Activated naive CD8-positive, alpha-beta T cell treated with anti-CD3 and anti-CD28 coated beads, Interleukin-2, amount 50 U/mL, for 24 hours (primary cell): ENCODE measurements around the gene CAMK2G.
A peak's percentile ranks its signal among the peaks of the same experiment; 100 is the strongest.

ENCODE experiments used
- ATAC-seq: fragments of 150-1000 bp; cut with Tn5 transposase; one replicate; pipeline ENCODE4 v1.10.0; 2021
- DNase-seq: peaks from one replicate; pipeline ENCODE4 v3.0.0; 2021
- H3K27ac Mint-ChIP-seq: one replicate; pipeline ENCODE4 v1.8.0; 2021; ENCODE audit warnings: mild to moderate bottlenecking, mixed read lengths
- H3K27me3 Mint-ChIP-seq: one replicate; pipeline ENCODE4 v1.8.0; 2021; ENCODE audit warnings: mixed read lengths
- H3K36me3 Mint-ChIP-seq: one replicate; pipeline ENCODE4 v1.8.0; 2021; ENCODE audit warnings: low read depth, mixed read lengths
- H3K4me1 Mint-ChIP-seq: one replicate; pipeline ENCODE4 v1.8.0; 2021; ENCODE audit warnings: mixed read lengths
- H3K4me3 Mint-ChIP-seq: one replicate; pipeline ENCODE4 v1.8.0; 2021; ENCODE audit warnings: mild to moderate bottlenecking, moderate library complexity, mixed read lengths
- H3K9me3 Mint-ChIP-seq: one replicate; pipeline ENCODE4 v1.8.0; 2021; ENCODE audit warnings: mixed read lengths

The CAMK2G gene

DNA sequence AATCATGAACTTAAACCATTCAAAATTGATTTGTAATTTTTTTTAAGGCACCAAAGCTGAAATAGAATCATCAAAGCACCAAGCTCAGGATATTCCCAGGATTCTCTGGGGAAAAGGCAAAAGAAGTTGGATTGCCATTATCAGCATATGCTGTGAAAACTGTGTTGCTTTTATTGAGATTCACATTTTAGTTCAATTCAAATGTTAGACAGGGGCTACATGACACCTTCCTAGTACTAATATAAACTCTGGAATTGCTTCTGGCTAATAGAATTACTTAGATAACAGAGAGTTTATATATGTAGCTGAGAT lies 58.7 kb downstream of the CAMK2G start:
- Mint-ChIP-seq H3K9me3 (no peaks in the 10 kb centered on the region), H3K27ac (no peak overlapping the region), H3K4me1 (peaks cover under 1% of the 10 kb centered on the region), H3K36me3 (peaks cover 2% of the 10 kb centered on the region), H3K27me3 (no peaks in the 10 kb centered on the region), H3K4me3 (no peak overlapping the region)
- DNase-seq (no peak), ATAC-seq (no peak)

DNA sequence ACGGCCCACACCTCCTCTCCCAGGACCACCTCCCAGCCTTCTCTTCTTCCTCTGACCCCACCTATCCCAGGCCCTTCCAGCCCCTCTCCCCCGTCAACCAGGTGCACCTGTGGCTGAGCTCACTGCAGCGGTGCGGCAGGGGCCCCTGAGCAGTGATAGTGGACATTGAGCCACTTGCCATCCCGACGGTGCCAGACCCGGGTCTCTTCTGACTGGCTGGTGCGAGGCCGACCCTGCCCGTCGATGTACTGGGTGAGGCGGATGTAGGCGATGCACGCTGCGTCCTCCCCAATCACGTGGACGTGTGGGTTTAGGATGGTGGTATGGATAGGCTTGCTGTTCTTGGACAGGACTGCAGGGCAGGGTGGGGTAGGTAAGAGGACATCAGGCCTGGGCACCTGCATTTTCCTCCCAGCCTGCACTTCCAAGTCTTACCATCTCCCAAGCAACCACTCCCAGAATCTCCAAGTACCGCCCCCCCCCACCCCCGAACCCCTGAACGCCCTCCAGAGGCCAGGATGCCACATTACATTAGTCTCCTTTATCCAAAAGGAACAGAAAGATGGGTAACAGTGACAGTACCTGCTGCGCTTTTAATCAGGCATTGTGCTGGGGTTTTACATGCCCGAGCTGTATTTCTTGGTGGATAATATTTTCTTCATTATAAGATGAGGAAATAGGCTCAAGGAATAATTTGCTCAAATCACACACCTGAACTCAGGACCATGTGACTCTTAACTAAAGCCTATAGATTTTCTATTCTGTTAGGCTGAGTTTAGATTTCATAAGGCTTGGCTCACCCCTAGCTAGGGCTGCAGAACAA lies 59.2 kb downstream of the CAMK2G start:
- no peak overlapping the region for H3K4me3 Mint-ChIP-seq
- H3K9me3 Mint-ChIP-seq: no peaks in the 10 kb centered on the region

DNA sequence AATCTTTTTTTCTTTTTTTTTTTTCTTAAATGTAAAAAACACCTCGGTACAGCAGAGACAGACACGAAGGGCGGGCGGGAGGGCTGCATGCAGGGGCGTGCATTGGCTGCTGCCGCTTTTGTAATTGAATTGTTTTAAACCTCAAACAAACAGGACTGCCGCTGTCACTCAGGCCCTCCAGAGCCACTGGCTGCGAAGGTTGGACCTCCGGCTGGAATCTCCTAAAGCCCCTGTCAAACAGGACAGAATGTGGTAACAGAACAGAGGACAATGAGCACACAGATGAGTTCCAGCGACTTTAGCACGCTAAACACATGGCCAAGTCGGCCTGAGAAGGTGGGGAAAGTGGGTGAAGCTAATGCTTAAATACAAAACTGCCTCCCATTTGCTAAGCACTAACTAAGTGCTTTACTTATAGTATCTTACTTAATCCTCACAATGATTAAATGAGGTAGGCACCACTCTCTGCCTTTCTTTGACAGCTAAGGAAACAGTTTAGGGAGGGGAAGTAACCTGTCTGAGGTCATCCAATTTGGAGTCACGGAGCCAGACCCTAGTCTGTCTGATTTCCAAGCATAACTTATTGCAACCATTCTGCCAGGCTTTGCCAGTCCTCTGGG lies 60.0 kb downstream of the CAMK2G start:
- no peaks in the 10 kb centered on the region for H3K27me3 Mint-ChIP-seq
- H3K36me3 Mint-ChIP-seq: peaks cover 9% of the 10 kb centered on the region
- H3K4me1 Mint-ChIP-seq: peaks cover 12% of the 10 kb centered on the region
- no peak for ATAC-seq
- no peaks in the 10 kb centered on the region for H3K9me3 Mint-ChIP-seq
- H3K27ac Mint-ChIP-seq: no peak overlapping the region
- DNase-seq: no peak
- H3K4me3 Mint-ChIP-seq: no peak overlapping the region

More for the DNA sequence above, 59.2 kb downstream of the CAMK2G start:
- Mint-ChIP-seq H3K4me1 (peaks cover 5% of the 10 kb centered on the region), H3K36me3 (peaks cover 6% of the 10 kb centered on the region), H3K27me3 (no peaks in the 10 kb centered on the region), H3K27ac (no peak overlapping the region)
- ATAC-seq (no peak), DNase-seq (no peak)

DNA sequence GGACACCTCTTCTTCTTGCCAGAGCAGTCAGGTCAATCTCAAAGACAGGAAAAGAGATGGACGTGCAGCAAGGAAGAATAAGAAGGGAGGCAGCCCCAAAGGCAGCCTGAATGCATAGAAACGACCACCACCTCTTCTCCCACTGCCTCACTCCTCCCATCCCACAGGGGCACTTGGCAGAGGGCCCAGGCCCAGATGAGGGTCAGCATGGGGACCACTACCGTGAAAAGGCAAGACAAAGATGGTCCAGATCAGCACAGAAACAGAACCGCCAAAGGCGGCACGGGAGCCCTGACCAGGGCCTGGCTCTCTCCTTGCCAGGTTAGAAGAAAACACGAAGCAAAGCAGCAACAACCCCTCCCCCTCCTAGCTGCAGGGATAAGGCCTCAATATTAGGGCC lies 61.0 kb downstream of the CAMK2G start:
- ATAC-seq: no peak
- Mint-ChIP-seq H3K4me1 (peaks cover 21% of the 10 kb centered on the region), H3K27me3 (no peaks in the 10 kb centered on the region), H3K27ac (peak overlapping the region; percentile 9), H3K36me3 (peaks cover 19% of the 10 kb centered on the region), H3K4me3 (no peak overlapping the region), H3K9me3 (no peaks in the 10 kb centered on the region)
- no peak for DNase-seq

DNA sequence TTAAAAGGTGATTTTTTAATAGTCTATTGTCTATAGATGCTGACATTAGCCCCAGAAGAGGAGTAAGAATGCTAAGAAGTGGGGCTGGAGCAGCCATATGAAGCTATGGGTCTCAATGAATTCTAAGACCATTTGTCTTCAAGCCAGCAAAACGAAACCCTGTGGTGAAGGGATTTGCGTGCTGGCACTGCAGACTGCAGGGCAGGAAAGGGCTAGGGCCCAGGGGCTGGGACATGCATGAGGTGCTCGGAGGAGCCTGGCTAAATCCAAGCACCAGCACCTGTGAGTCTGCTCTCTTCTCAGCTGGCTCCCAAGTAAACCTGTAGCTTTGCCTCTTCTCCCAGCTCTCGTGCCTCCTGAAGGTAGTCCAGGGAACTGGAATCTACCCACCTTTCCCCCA lies 61.7 kb downstream of the CAMK2G start:
- H3K27ac Mint-ChIP-seq: no peak overlapping the region
- H3K36me3 Mint-ChIP-seq: peaks cover 22% of the 10 kb centered on the region
- no peaks in the 10 kb centered on the region for H3K9me3 Mint-ChIP-seq
- peak overlapping the region; percentile 14 for H3K4me3 Mint-ChIP-seq
- H3K4me1 Mint-ChIP-seq: peaks cover 21% of the 10 kb centered on the region
- ATAC-seq (no peak), DNase-seq (no peak)
- no peaks in the 10 kb centered on the region for H3K27me3 Mint-ChIP-seq

DNA sequence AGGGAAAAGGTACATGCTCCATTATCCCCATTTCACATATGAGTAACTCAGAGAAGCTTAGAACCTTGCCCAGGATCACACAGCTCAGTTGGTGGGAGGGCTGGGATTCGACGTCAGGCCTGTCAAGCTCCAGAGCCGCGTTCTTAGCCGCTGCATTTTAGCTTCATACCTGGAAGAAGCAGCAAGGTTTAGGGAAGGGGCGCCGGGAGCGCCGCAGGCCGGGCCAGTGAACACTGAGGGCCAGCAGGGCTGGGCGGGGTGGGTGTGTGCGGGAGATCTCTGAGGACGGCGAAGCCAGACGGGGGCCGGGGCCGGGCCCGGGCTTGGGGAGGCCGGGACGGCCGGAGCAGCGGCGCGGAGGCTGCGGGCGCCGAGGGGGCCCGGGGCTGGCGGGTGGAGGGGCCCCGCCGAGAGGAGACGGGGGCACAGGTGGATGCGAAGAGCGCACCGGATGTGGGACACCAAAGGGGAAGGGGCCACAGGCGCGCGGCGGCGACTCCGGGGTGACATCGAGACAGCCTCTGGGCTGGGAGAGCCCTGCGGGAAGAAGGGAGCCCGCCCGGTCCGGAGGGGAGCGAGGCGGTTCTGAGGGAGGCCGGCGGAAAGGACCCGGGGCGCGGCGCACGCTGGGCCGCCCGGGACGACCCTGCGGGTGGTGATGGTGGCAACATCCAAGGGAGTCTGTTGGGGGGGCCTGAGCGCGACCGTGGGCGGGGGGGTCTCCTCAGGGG lies 63.5 kb downstream of the CAMK2G start:
- no peaks in the 10 kb centered on the region for H3K27me3 Mint-ChIP-seq
- H3K9me3 Mint-ChIP-seq: no peaks in the 10 kb centered on the region
- peak overlapping the region; percentile 88 for H3K4me3 Mint-ChIP-seq
- DNase-seq: peak; percentile 56
- peaks cover 32% of the 10 kb centered on the region for H3K4me1 Mint-ChIP-seq
- peak; percentile 29 for ATAC-seq
- H3K36me3 Mint-ChIP-seq: peaks cover 35% of the 10 kb centered on the region
- H3K27ac Mint-ChIP-seq: peak overlapping the region; percentile 91

DNA sequence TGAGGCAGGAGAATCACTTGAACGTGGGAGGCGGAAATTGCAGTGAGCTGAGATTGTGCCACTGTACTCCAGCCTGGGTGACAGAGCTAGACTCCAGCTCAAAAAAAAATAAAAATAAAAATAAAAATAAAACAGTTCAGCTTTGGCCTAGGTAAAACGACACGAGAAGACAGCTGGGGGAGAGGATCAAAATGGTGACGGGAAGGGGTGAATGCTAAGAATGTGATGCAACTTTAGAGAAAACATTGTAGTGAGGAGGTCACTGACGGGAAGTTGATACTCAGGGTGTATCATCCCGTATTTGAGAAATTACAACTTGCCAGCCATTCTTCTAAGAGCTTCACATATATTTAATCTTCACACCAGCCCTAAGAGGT lies 64.0 kb downstream of the CAMK2G start:
- peak overlapping the region; percentile 91 for H3K27ac Mint-ChIP-seq
- H3K4me3 Mint-ChIP-seq: peak overlapping the region; percentile 88
- no peaks in the 10 kb centered on the region for H3K27me3 Mint-ChIP-seq
- H3K36me3 Mint-ChIP-seq: peaks cover 40% of the 10 kb centered on the region
- H3K9me3 Mint-ChIP-seq: no peaks in the 10 kb centered on the region
- ATAC-seq: no peak
- DNase-seq: no peak
- H3K4me1 Mint-ChIP-seq: peaks cover 34% of the 10 kb centered on the region

DNA sequence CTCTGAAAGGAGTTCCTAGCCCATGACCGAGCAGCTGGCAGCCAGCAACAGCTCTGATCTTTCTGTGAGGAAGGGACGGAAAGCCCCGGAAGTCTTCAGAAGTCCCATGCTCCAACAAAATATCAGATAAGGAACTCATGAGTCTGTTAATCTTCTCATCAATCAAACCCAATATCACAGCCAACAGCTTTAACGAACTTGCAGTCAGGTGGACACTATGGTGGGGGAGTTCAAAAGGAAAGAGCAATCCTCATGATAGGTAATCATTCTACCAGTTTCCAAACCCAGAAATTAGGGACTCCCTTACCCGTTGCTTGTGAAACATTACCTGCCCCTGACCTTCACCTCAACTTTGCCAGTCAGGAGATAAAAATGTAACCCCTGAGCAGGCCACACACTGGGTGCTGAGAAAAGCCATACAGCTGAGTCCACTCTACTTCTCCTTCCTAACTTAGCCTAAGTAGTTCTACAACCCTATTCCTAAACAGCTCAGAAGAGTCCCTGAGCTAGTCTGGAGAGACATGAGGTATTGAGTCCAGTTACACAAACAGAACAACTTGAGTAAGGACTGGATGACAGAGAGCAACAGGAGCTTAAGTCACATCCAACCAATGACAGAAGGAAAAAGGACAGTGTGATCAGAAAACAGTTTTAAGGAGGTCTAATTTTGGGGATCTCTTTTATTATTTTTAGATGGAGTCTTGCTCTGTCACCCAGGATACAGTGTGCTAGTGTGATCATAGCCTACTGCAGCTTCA lies 65.1 kb downstream of the CAMK2G start:
- DNase-seq: no peak
- Mint-ChIP-seq H3K9me3 (no peaks in the 10 kb centered on the region), H3K27ac (peak overlapping the region; percentile 91), H3K4me1 (peaks cover 35% of the 10 kb centered on the region), H3K27me3 (no peaks in the 10 kb centered on the region), H3K36me3 (peaks cover 41% of the 10 kb centered on the region), H3K4me3 (peak overlapping the region; percentile 88)
- ATAC-seq: no peak

DNA sequence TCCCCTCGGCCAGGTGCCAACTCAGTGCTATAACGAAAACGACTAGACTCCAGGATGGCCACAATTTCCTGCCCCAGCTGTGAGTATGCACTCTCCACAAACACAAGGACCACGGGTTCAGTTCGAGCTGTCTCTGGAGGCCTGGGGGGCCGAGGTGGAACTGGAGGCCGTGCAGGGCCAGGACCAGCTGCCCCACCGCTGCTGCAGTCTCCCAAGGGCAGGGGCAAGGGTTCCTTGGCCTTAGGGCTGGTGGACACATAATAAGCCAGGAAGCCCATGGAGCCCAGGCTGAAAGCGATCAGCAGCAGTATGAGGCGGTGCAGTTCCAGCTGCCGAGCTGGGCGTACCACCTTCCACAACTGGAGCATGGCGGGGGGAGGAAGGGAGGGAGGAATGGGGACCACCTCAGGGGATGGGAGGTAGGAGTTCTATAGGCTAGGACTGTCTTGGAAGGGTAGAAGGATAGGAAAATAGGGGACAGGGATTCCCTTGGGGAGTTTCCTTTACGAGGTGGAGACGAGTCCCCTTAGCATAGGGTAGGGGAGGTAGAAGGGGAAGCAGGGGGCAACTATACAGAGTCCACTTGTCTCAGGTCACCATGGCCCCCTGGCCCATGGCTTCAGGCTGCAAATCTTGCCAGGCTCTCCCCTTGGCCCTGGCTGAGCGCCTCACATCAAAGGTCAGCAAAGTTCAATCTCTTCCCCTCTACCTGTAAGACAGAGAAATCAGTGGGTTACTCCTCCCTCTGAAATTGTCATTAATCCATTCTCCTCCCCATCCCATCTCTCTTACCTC lies 66.1 kb downstream of the CAMK2G start:
- no peak for ATAC-seq
- H3K4me1 Mint-ChIP-seq: peaks cover 44% of the 10 kb centered on the region
- H3K27ac Mint-ChIP-seq: peak overlapping the region; percentile 91
- no peak for DNase-seq
- no peaks in the 10 kb centered on the region for H3K9me3 Mint-ChIP-seq
- peaks cover 49% of the 10 kb centered on the region for H3K36me3 Mint-ChIP-seq
- H3K27me3 Mint-ChIP-seq: no peaks in the 10 kb centered on the region
- H3K4me3 Mint-ChIP-seq: no peak overlapping the region

DNA sequence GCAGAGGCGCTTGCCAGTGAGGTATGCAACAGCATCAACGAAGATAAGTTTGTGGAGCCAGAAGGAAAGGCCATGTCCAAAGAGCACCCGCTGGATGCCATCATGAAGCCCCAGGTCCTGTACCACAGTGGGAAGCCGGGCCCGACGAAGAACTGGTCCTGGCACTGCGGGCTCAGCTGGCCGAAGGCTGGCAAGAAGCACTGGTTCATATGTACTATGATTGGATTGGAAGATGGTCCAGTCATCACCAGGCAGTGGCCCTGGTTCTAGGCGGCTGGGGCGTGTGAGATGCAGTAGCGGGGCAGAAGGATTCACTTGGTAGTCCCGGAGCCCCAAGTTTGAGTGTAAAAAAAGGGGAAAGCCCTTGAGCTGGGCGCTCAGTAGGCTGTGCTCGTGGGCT lies 66.9 kb downstream of the CAMK2G start:
- DNase-seq (no peak), ATAC-seq (no peak)
- Mint-ChIP-seq H3K27me3 (no peaks in the 10 kb centered on the region), H3K9me3 (no peaks in the 10 kb centered on the region), H3K4me3 (peak overlapping the region; percentile 2), H3K27ac (no peak overlapping the region), H3K36me3 (peaks cover 56% of the 10 kb centered on the region), H3K4me1 (peaks cover 44% of the 10 kb centered on the region)

DNA sequence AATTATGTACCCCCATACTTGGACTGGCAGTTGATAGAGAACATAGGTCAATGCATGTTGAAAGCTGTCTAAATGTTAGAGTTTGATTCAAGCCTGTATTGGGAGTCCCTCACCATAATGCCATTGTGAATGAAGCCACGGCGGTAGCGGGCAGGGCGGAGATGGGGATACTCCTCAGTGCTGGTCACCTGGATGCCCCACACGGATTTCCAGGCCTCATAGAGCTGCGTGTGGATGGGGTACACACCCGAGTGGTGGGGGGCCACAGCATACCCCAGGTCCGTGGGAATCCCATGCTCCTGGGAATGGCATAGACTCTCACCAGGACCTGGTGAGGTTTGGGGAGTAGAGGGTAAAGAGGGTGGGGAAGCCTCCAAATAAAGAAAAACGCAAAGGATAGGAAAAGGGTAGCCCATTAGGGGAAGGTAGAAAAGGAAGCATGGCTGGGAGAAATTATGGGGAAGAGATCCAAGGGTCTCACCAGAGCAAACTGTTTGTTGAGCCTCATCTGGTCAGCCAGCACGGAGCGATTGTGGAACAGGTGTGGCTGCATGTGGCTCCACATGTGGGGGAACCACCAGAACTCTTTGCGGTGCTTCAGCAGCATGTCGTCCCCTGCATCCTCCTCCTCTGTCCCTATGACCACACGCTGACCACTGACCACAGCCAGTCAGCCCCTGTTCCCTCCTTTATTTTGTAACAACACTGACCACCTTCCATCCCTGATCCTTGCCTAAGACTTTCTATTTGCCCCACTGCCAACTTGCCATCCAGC lies 68.0 kb downstream of the CAMK2G start:
- DNase-seq (no peak), ATAC-seq (no peak)
- Mint-ChIP-seq H3K9me3 (no peaks in the 10 kb centered on the region), H3K36me3 (peaks cover 60% of the 10 kb centered on the region), H3K4me3 (no peak overlapping the region), H3K27me3 (no peaks in the 10 kb centered on the region), H3K4me1 (peaks cover 44% of the 10 kb centered on the region), H3K27ac (no peak overlapping the region)

DNA sequence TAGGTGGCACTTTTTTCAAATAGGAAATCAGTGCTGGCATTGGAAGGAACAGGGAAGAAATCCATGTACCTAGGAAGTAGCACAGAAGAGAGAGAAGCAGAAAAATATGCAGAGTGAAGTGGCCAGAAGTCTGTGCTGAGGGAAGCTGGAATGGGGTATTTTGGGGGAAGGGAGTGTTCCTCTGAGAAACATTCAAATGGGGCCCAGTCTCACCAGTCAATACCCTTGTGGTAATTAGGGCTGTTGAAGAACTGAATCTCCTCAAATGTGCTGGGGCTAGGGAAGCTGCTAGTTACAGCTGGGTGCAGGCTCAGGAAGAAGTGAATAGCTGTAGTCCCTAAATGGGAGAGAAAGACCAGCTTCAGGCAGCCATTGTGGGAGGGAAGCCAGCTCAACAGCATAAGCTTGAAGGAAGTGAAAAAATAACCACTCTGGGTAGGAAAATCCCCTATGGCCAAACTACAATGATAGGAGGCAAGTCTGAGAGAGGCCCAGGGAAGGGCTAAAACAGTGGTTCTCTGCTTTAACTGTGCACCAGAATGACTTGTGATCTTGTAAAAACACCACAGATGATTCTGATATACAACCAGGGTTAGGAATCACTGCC lies 70.6 kb downstream of the CAMK2G start:
- Mint-ChIP-seq H3K27me3 (no peaks in the 10 kb centered on the region), H3K9me3 (no peaks in the 10 kb centered on the region), H3K4me1 (peaks cover 26% of the 10 kb centered on the region), H3K4me3 (no peak overlapping the region), H3K36me3 (peaks cover 53% of the 10 kb centered on the region), H3K27ac (peak overlapping the region; percentile 76)
- ATAC-seq: peak; percentile 47
- no peak for DNase-seq
